Gastrocnemius medialis (tissue), 4 donors: ENCODE results near the gene STX1A. TPM values are rescaled to one million over a fixed set of nuclear protein-coding genes. Genes with fewer than 3 reads are reported as not detected.

ENCODE experiments used
- ATAC-seq, 2 donors: fragments of 150-250 bp; one replicate each; pipeline ENCODE4 v1.9.1; 2016
- DNase-seq, 2 donors: peaks; one replicate each; pipeline ENCODE4 v3.0.0-alpha.2; 2019
- H3K27ac ChIP-seq, 4 donors: fragments of 200-600 bp; sonication (generic); 1 replicate in 1 of 4; 2 replicates in 3 of 4; pipeline ENCODE4 v1.5.1; 2016 to 2018; ENCODE audit warnings: mild to moderate bottlenecking in 2 of 4, moderate library complexity in 1 of 4
- H3K27me3 ChIP-seq, 3 donors: fragments of 200-600 bp; sonication (generic) in 2 of 3; 1 replicate in 1 of 3; 2 replicates in 2 of 3; pipeline versions ENCODE4 v1.5.1 to v1.6.0; 2016 to 2019; ENCODE audit warnings: mild to moderate bottlenecking in 1 of 3, moderate library complexity in 1 of 3
- H3K36me3 ChIP-seq, 2 donors: fragments of 200-600 bp; sonication (generic) in 1 of 2; one replicate each; pipeline ENCODE4 v1.5.1; 2017 to 2018
- H3K4me1 ChIP-seq, 2 donors: fragments of 200-600 bp; sonication (generic) in 1 of 2; one replicate each; pipeline ENCODE4 v1.5.1; 2016 to 2017; ENCODE audit warnings: mild to moderate bottlenecking in 2 of 2
- H3K4me3 ChIP-seq, 4 donors: fragments of 200-600 bp; sonication (generic) in 3 of 4; 1 replicate in 1 of 4; 2 replicates in 3 of 4; pipeline ENCODE4 v1.5.1; 2016 to 2019; ENCODE audit warnings: mild to moderate bottlenecking in 2 of 4
- H3K9me3 ChIP-seq, 3 donors: fragments of 200-600 bp; sonication (generic) in 2 of 3; 1 replicate in 1 of 3; 2 replicates in 2 of 3; pipeline ENCODE4 v1.5.1; 2016 to 2019
- POLR2A ChIP-seq, 2 donors: fragments of 450-650 bp; IDR thresholded peaks; one replicate each; pipeline ENCODE4 v1.6.1; 2017; ENCODE audit warnings: antibody characterized with exemption in 2 of 2, mild to moderate bottlenecking in 2 of 2, moderate library complexity in 2 of 2
- in situ Hi-C, 4 donors: fragments of 200-750 bp; cut with MboI; loops; one replicate each; pipeline versions ENCODE4 v1.15.0 to v1.8.0; 2017; ENCODE audit warnings: low sequenced_read_pairs in 4 of 4
- intact Hi-C: fragments of 100-400 bp; cut with DNase I; formaldehyde crosslinking; loops from one replicate; pipeline ENCODE4 v1.15.1; 2023; ENCODE audit warnings: low total_unique reads
- total RNA-seq, 4 donors: library from RNA; depleted of rRNA; stranded (reverse); fragments of >200 nt; gene quantifications; one replicate each; pipeline versions ENCODE4 v1.1.0 to v1.2.3, GENCODE V29; 2016
- TF ChIP-seq, protein P1 (sequence below), 5 experiments: fragments of 450-650 bp in 3 of 5; fragments of 200-600 bp in 2 of 5; sonication (generic) in 2 of 5; IDR thresholded peaks in 4 of 5; conservative IDR thresholded peaks in 1 of 5; 1 replicate in 4 of 5; 2 replicates in 1 of 5; pipeline ENCODE4 v1.5.1; 2016 to 2019; ENCODE audit warnings: antibody characterized with exemption in 5 of 5, mild to moderate bottlenecking in 3 of 5, moderate library complexity in 3 of 5

STX1A gene
- total RNA-seq, 4 donors from 2014 or later = 0.83 to 8.1 (median 3.2) TPM

DNA sequence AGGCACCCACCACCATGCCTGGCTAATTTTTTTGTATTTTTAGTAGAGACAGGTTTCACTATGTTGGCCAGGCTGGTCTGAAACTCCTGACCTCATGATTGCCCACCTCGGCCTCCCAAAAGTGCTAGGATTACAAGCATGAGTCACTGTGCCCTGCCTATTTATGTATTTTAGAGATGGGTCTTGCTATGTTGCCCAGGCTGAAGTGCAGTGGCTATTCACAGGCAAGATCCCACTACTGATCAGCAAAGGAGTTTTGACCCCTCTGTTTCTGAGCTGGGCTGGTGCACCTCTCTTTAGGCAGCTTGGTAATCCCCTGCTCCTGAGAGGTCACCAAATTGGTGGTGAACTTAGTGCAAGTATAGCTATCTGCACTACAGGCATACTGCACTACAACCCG lies 12.9 kb upstream of the STX1A start:
- in situ Hi-C loops (no loop called here), intact Hi-C loops (no loop called here)
- peaks cover 0 to 4% (median 0%) of the 10 kb centered on the region in 3 donors for H3K27me3 ChIP-seq
- H3K36me3 ChIP-seq = no peaks in the 10 kb centered on the region
- peaks cover 0 to under 1% of the 10 kb centered on the region in 2 donors for H3K4me1 ChIP-seq
- TF ChIP-seq POLR2A (IDR thresholded peaks at IDR 0.05) = no peak
- TF ChIP-seq, protein P1, sequence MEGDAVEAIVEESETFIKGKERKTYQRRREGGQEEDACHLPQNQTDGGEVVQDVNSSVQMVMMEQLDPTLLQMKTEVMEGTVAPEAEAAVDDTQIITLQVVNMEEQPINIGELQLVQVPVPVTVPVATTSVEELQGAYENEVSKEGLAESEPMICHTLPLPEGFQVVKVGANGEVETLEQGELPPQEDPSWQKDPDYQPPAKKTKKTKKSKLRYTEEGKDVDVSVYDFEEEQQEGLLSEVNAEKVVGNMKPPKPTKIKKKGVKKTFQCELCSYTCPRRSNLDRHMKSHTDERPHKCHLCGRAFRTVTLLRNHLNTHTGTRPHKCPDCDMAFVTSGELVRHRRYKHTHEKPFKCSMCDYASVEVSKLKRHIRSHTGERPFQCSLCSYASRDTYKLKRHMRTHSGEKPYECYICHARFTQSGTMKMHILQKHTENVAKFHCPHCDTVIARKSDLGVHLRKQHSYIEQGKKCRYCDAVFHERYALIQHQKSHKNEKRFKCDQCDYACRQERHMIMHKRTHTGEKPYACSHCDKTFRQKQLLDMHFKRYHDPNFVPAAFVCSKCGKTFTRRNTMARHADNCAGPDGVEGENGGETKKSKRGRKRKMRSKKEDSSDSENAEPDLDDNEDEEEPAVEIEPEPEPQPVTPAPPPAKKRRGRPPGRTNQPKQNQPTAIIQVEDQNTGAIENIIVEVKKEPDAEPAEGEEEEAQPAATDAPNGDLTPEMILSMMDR (IDR thresholded peaks at IDR 0.05 in 4 of 5, conservative IDR thresholded peaks at IDR 0.05 in 1 of 5) = no peak
- no peak for DNase-seq
- H3K4me3 ChIP-seq = no peak overlapping the region
- H3K27ac ChIP-seq = no peak overlapping the region
- ATAC-seq = no peak
- no peaks in the 10 kb centered on the region for H3K9me3 ChIP-seq

DNA sequence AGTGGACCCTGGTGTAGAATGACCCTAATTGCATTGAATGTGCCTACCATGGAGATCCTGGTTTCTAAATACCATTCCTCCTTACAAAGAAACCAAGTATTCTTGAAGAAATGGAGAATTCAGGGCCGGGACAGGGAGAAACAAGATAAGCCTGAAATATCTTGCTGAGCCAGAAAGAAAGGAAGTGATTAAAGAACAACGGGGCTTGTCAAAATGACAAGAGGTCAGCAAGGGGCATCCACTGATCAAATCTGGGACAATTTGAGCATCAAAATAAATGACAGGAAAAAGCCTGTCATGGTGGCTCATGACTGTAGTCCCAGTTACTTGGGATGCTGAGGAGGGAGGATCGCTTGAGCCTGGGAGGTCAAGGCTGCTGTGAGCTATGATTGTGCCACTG lies 11.0 kb upstream of the STX1A start:
- H3K4me3 ChIP-seq = no peak overlapping the region
- H3K27me3 ChIP-seq = peaks cover 0 to 4% (median 0%) of the 10 kb centered on the region in 3 donors
- H3K9me3 ChIP-seq = no peaks in the 10 kb centered on the region
- H3K27ac ChIP-seq = no peak overlapping the region
- intact Hi-C loops = no loop called here
- H3K4me1 ChIP-seq = no peaks in the 10 kb centered on the region
- in situ Hi-C loops = no loop called here
- DNase-seq = no peak
- TF ChIP-seq, protein P1 (IDR thresholded peaks at IDR 0.05 in 4 of 5, conservative IDR thresholded peaks at IDR 0.05 in 1 of 5) = no peak
- TF ChIP-seq POLR2A (IDR thresholded peaks at IDR 0.05) = no peak
- no peaks in the 10 kb centered on the region for H3K36me3 ChIP-seq
- ATAC-seq = no peak

DNA sequence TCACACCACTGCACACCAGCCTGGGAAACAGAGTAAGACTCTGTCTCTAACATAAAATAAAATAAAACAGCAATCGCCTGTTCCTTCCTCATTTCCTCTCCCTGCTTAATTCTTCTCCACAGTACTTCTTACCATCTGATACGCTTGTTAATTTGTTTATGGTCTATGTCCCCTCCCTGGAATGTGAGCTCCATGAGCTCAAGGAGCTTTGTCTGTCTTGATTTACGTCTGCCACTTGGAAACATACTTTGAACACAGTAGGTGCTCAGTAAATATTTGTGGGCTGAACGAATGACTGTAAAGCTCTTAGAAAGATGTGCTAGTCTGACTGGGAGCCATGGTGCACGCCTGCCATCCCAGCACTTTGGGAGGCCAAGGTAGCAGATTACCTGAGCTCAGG lies 9.1 kb upstream of the STX1A start:
- H3K27me3 ChIP-seq = peaks cover 0 to 4% (median 0%) of the 10 kb centered on the region in 3 donors
- H3K4me1 ChIP-seq = no peaks in the 10 kb centered on the region
- ATAC-seq (no peak), DNase-seq (no peak)
- H3K27ac ChIP-seq = no peak overlapping the region
- H3K9me3 ChIP-seq = no peaks in the 10 kb centered on the region
- no peaks in the 10 kb centered on the region for H3K36me3 ChIP-seq
- no peak overlapping the region for H3K4me3 ChIP-seq
- intact Hi-C loops = no loop called here
- in situ Hi-C loops = loop anchor here in 2 of 4 donors (5.0 kb wide), 1 partner anchor 121 kb away; no protein-coding TSS in a partner anchor
- TF ChIP-seq, protein P1 (IDR thresholded peaks at IDR 0.05 in 4 of 5, conservative IDR thresholded peaks at IDR 0.05 in 1 of 5) = no peak
- TF ChIP-seq POLR2A (IDR thresholded peaks at IDR 0.05) = no peak

DNA sequence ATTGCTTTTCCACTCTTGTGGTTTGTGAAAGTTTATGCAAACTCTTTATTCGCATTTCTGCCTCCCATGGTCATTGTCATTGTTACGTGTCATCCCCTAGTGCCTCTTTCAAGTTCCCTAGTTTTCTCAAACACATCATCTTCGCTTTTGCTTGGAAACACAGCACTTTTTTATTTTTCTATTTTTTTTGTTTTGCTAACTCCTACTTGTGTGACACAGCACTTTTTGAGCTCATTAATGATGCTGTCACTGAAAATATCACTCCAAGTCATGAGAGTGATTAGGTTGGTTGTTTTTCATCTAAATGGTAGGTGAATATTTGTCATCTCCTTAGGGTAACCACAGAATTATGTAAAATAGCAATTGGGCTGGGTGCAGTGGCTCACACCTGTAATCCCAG lies 8.5 kb upstream of the STX1A start:
- ATAC-seq = no peak
- intact Hi-C loops = no loop called here
- Histone ChIP-seq H3K9me3 (no peaks in the 10 kb centered on the region), H3K27ac (no peak overlapping the region), H3K27me3 (peaks cover 0 to 4% (median 0%) of the 10 kb centered on the region in 3 donors), H3K4me1 (no peaks in the 10 kb centered on the region), H3K4me3 (no peak overlapping the region), H3K36me3 (no peaks in the 10 kb centered on the region)
- no peak for TF ChIP-seq POLR2A (IDR thresholded peaks at IDR 0.05)
- TF ChIP-seq, protein P1 (IDR thresholded peaks at IDR 0.05 in 4 of 5, conservative IDR thresholded peaks at IDR 0.05 in 1 of 5) = no peak
- DNase-seq = no peak
- in situ Hi-C loops = loop anchor here in 2 of 4 donors (5.0 kb wide), 1 partner anchor 121 kb away; no protein-coding TSS in a partner anchor

DNA sequence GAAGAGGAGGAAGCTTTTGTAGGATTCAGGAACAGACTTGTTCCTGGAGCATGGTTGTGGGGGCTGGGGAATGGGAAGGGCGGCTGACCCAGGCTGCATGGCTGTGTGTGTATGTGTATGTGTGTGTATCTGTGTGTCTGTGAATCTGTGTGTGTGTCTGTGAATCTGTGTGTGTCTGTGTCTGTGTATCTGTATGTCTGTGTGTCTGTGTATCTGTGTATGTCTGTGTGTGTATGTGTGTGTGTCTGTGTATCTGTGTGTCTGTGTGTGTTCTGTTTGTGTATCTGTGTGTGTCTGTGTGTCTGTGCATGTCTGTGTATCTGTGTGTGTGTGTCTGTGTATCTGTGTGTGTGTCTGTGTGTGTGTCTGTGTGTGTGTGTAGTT lies 6.6 kb upstream of the STX1A start:
- intact Hi-C loops = no loop called here

More for the DNA sequence above, 6.6 kb upstream of the STX1A start:
- Histone ChIP-seq H3K27me3 (peaks cover 0 to 4% (median 0%) of the 10 kb centered on the region in 3 donors), H3K36me3 (no peaks in the 10 kb centered on the region), H3K4me1 (peaks cover 3 to 4% of the 10 kb centered on the region in 2 donors), H3K9me3 (no peaks in the 10 kb centered on the region), H3K27ac (no peak overlapping the region), H3K4me3 (no peak overlapping the region)
- DNase-seq = no peak
- in situ Hi-C loops = loop anchor here in 2 of 4 donors (5.0 kb wide), 1 partner anchor 119 kb away; no protein-coding TSS in a partner anchor
- TF ChIP-seq POLR2A (IDR thresholded peaks at IDR 0.05) = no peak
- TF ChIP-seq, protein P1 (IDR thresholded peaks at IDR 0.05 in 4 of 5, conservative IDR thresholded peaks at IDR 0.05 in 1 of 5) = peak in 2 of 5 experiments; percentile 3 to 9
- no peak for ATAC-seq
